ENCODE data around the gene CCDC39. TPM values are rescaled to one million over a fixed set of nuclear protein-coding genes. Genes with fewer than 3 reads are reported as not detected.

The CCDC39 gene
- not detected in 2 replicates for total RNA-seq (2016; rRNA removed; fragmentation: Illumina TruSeq; extraction: Trizol)
- total RNA-seq (2016; cell fraction: cytosol; rRNA removed; fragmentation: Illumina TruSeq; extraction: Trizol; ENCODE audit: low read depth), result not detected in 2 replicates
- not detected in 2 replicates for total RNA-seq (2016; cell fraction: insoluble cytoplasmic fraction; rRNA removed; fragmentation: Illumina TruSeq; extraction: Trizol)
- not detected in 2 replicates for total RNA-seq (2016; cell fraction: membrane; rRNA removed; fragmentation: Illumina TruSeq; extraction: Trizol)
- total RNA-seq (2016; cell fraction: nucleus; rRNA removed; fragmentation: Illumina TruSeq; extraction: Trizol), result not detected in 2 replicates
- not detected in 2 replicates for polyA plus RNA-seq (2011; rRNA removed)
- polyA plus RNA-seq (2011; cell fraction: cytosol; rRNA removed), result not detected in 2 replicates
- not detected in 2 replicates for polyA plus RNA-seq (2011; cell fraction: nucleus; rRNA removed)
- not detected in 2 replicates for polyA plus RNA-seq (2012)
- not detected in 2 replicates for polyA plus RNA-seq (2016; cell fraction: cytosol; fragmentation: Illumina TruSeq; extraction: Trizol; ENCODE audit: low read depth)
- not detected in 2 replicates for polyA plus RNA-seq (2016; cell fraction: insoluble cytoplasmic fraction; fragmentation: Illumina TruSeq; extraction: Trizol; ENCODE audit: low read depth)
- polyA plus RNA-seq (2016; cell fraction: membrane; fragmentation: Illumina TruSeq; extraction: Trizol; ENCODE audit: low read depth), result not detected in 2 replicates
- polyA plus RNA-seq (2016; cell fraction: nucleus; fragmentation: Illumina TruSeq; extraction: Trizol; ENCODE audit: insufficient read depth, low read depth), result not detected in 2 replicates
- not detected in 2 replicates for polyA minus RNA-seq (2011; rRNA and poly(A)+ RNA removed; ENCODE audit: low replicate concordance)
- polyA minus RNA-seq (2011; cell fraction: cytosol; rRNA and poly(A)+ RNA removed), result not detected in 2 replicates
- polyA minus RNA-seq (2011; cell fraction: nucleus; rRNA and poly(A)+ RNA removed), result not detected in 2 replicates
- not detected for Bru-seq, nascent RNA
- BruChase-seq, experiment 1, labeled RNA remaining after a 6-hour chase, result not detected
- not detected for BruChase-seq, experiment 2, labeled RNA remaining after a 2-hour chase
- long read RNA-seq, experiment 1, result 0 reads
- long read RNA-seq, experiment 2, result 0 reads

DNA sequence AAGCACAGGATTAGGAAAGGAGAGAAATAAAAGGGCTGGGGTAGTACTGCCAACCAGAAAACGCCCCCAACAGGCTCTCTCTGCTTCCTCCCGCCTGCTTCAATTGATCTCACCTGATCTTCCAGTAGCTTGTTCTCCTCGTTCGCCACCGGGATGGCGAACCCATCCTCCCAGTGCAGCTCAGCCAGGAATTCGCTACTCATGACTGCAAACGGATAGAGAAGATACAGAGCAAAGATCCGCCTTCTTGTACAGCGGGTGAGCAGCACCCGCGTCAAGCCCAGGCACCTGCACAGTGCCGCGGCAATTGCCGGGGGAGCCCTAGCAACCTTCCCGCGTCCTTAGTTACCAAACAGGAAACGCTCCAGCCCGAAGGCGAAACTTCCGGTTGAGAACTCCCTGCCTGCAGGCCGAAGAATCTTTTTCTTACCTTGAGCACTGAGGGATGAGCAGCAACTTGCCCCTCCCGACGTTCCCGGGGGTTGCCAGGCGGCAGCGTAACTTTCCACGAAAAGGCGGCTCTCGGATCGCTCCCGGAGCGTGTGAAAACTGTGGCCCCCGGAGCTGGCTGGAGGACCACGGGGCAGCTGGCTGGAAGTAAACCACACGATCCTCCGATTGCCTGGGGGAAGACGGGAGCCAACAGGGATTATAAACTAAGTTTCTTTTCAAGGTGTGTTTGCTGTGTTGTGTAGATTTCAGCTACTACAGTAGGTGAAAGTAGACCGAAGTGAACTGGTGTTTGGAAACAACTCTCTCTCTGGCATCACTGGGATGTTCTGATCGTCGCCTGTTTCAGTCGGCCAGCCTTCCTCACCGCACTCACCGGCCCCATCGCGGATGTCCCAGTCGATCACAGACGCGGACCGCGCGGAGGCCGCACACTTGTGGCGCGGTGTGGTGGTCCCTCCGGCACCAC is at the start of gene CCDC39:
CCDC39 (minus strand) TSS at position 312 of the 919 bp plus-strand sequence; CDS start at position 203, 109 bp downstream.
- intact Hi-C loops (cut with micrococcal nuclease; ENCODE audit: unreplicated experiment), result no loop called here
- 47% methylated on average over 24 of the region's 56 CpGs for WGBS (ENCODE audit: low lambda C conversion rate)
- TF ChIP-seq GATAD1 (CRISPR knock-in tag; IDR thresholded peaks at IDR 0.05) (0 out of 2 replicates have a peak, but pooled peaks have one; percentile 39), FOXK1 (CRISPR knock-in tag; IDR thresholded peaks at IDR 0.05; ENCODE audit: borderline replicate concordance, low read depth) (peak; percentile 66; the same call in 1 of the 2 replicates), ZSCAN30 (CRISPR knock-in tag; IDR thresholded peaks at IDR 0.05) (no peak), ZNF335 (CRISPR knock-in tag; IDR thresholded peaks at IDR 0.05) (0 out of 2 replicates have a peak, but pooled peaks have one; percentile 42), ZNF709 (CRISPR knock-in tag; IDR thresholded peaks at IDR 0.05) (peak; percentile 87), PRPF4 (IDR thresholded peaks at IDR 0.05; ENCODE audit: low read depth, low read length, poor library complexity, severe bottlenecking) (peak; percentile 27), CBX5 (CRISPR knock-in tag; IDR thresholded peaks at IDR 0.05; ENCODE audit: borderline replicate concordance) (0 out of 2 replicates have a peak, but pooled peaks have one; percentile 57), CCDC6 (CRISPR knock-in tag; IDR thresholded peaks at IDR 0.05) (peak; percentile 43; the same call in 1 of the 2 replicates), AHR (CRISPR knock-in tag; IDR thresholded peaks at IDR 0.05) (0 out of 2 replicates have a peak, but pooled peaks have one; percentile 48), ZNF605 (CRISPR knock-in tag; IDR thresholded peaks at IDR 0.05) (peak; percentile 65; the same call in 1 of the 2 replicates), ZFY (CRISPR knock-in tag; IDR thresholded peaks at IDR 0.05) (peak; percentile 85), ZKSCAN8 (CRISPR knock-in tag; IDR thresholded peaks at IDR 0.05; ENCODE audit: borderline replicate concordance) (no peak), ZNF782 (CRISPR knock-in tag; IDR thresholded peaks at IDR 0.05; ENCODE audit: borderline replicate concordance) (peak; percentile 80; the same call in 1 of the 2 replicates), ZNF563 (CRISPR knock-in tag; IDR thresholded peaks at IDR 0.05) (peak; percentile 63), GABPB1 (CRISPR knock-in tag; IDR thresholded peaks at IDR 0.05) (peak; percentile 94), HOXA3 (CRISPR knock-in tag; IDR thresholded peaks at IDR 0.05) (peak; percentile 11; the same call in 1 of the 2 replicates)
- TF ChIP-seq, protein P1, sequence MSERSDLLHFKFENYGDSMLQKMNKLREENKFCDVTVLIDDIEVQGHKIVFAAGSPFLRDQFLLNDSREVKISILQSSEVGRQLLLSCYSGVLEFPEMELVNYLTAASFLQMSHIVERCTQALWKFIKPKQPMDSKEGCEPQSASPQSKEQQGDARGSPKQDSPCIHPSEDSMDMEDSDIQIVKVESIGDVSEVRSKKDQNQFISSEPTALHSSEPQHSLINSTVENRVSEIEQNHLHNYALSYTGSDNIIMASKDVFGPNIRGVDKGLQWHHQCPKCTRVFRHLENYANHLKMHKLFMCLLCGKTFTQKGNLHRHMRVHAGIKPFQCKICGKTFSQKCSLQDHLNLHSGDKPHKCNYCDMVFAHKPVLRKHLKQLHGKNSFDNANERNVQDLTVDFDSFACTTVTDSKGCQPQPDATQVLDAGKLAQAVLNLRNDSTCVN (CRISPR knock-in tag; IDR thresholded peaks at IDR 0.05; ENCODE audit: borderline replicate concordance), result no peak

More for the DNA sequence above, at the start of gene CCDC39:
- Histone ChIP-seq H3K36me3 (replicated peaks in 1 of 2; ENCODE audit: control insufficient read depth in 1 of 2, insufficient read depth in 2 of 2, low read length in 2 of 2) (no peaks in the 10 kb centered on the region), H3K4me1 (ENCODE audit: insufficient read depth, low read length) (peaks cover 15% of the 10 kb centered on the region), H3K79me2 (ENCODE audit: insufficient read depth, low read length) (no peaks in the 10 kb centered on the region), H3K9ac (ENCODE audit: insufficient read depth, low read depth, low read length) (peak within 1 kb of the TSS; percentile 50; the same call in 1 of the 2 replicates), H2AFZ (ENCODE audit: low read length) (peak within 1 kb of the TSS; percentile 86), H3K27ac (ENCODE audit: extremely low read length, insufficient read depth, low read length) (no peak within 1 kb of the TSS), H3K9me3 (ENCODE audit: low read length) (no peaks in the 10 kb centered on the region), H3K27me3 (ENCODE audit: control insufficient read depth in 1 of 2, insufficient read depth in 2 of 2, low read length in 2 of 2) (no peaks in the 10 kb centered on the region), H3K4me2 (ENCODE audit: low read depth, low read length) (peak within 1 kb of the TSS; percentile 81), H3K4me3 (replicated peaks in 1 of 3; ENCODE audit: insufficient read depth in 1 of 3, low read depth in 2 of 3, low read length in 3 of 3) (peak within 1 kb of the TSS; percentile 64 to 80 (median 74)), H4K20me1 (ENCODE audit: insufficient read depth, low read length) (no peaks in the 10 kb centered on the region)
- peak; percentile 51 for DNase-seq (ENCODE audit: low spot score)
- BruUV-seq (replicated peaks), result no TSS peak
- peak; percentile 98 for ATAC-seq
- ChIA-PET POLR2A (interaction anchor here (0.5 to 0.8 kb wide), 2 partner anchors 78 to 233 kb away, joined by 3 to 4 read pairs; partner anchors contain the start of genes FXR1 and TTC14), CTCF (ENCODE audit: low intra/inter-chr PET ratio, low total read pairs) (no interaction called here)
- FAIRE-seq, result no peak
- in situ Hi-C loops (cut with HindIII; ENCODE audit: extremely low pct_ligation_motif_present, low pct_unique_long_range_greater_than_20kb), result no loop called here

All from HepG2 (cell line).